Measurements from ENCODE around the gene DHRS1. TPM values are rescaled to one million over a fixed set of nuclear protein-coding genes. Genes with fewer than 3 reads are reported as not detected.

DHRS1 gene
- polyA plus RNA-seq, 2 donors, result 92.6 to 97.6 TPM

DNA sequence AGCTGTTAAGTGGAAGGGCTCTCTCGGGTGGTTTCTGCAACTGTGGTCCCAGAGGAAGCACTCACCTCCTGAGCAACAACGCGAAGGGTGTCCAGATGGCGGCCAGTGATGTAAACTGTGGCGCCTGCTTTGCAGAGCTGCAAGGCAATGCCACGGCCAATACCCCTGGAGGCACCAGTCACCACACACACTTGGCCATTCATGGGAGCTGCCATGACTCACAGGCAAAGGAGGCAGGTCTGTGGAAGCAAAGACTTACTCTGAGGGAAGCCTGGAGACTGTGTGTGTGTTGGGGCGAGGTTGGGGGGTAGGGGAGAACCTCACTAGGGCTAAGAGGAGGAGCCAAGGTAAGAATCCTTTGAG is 707 bp downstream of the DHRS1 start:
- no peaks in the 10 kb centered on the region for H3K27me3 ChIP-seq (ENCODE audit: control insufficient read depth in 1 of 2, insufficient read depth in 2 of 2, low read length in 2 of 2)
- 38 to 40% methylated on average over 7 of the region's 7 CpGs for WGBS, 2 donors
- no peaks in the 10 kb centered on the region for H3K9me3 ChIP-seq (ENCODE audit: control insufficient read depth in 2 of 2, insufficient read depth in 1 of 2, low read depth in 1 of 2, low read length in 1 of 2)
- H3K27ac ChIP-seq (ENCODE audit: low read depth in 2 of 2, low read length in 1 of 2), result peak overlapping the region; percentile 97 to 98
- peaks cover 4 to 10% of the 10 kb centered on the region in 2 donors for H3K4me1 ChIP-seq (ENCODE audit: control insufficient read depth in 2 of 2, insufficient read depth in 2 of 2, low read length in 1 of 2)
- peak overlapping the region; percentile 88 to 89 for H3K4me3 ChIP-seq (ENCODE audit: low read depth in 1 of 2, low read length in 2 of 2)
- H3K36me3 ChIP-seq (ENCODE audit: control insufficient read depth in 2 of 2, insufficient read depth in 2 of 2, low read length in 1 of 2), result peaks cover 12 to 30% of the 10 kb centered on the region in 2 donors

DNA sequence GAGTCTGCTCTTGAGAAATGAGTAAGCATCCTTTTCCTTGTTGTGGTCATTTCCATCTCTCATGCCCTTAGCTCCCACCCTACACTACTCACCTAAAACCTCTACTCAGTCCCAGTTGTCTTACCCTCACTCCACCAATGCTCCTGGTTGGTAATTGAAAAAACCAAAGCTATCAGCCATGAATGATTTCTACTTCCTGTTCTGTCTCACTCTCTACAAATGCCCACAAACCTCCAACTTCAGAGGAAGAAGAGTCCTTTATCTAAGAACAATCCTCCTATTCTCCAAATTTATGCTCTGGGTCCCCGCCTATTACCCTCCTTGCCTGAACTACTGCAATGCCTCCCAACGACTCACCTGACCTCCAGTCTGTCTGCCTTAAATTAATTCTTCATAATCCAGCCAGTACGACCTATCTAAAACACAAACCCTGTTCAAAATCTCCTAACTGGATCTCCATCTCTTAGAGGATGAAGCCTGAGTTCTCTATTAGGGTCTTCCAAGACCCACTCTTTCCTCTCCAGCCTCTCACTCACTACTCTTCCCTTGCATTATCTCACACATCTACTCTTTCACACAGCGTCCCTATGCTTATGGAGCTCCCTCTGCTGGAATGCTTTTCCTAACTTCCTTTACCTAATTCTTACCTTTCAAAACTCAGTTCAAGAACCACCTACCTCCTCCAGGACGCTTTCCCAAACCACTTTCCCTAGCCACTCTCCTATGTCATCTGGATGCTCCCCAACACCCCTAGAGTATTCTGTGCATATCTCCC is 2.2 kb downstream of the DHRS1 start:
- peaks cover 9 to 27% of the 10 kb centered on the region in 2 donors for H3K36me3 ChIP-seq (ENCODE audit: control insufficient read depth in 2 of 2, insufficient read depth in 2 of 2, low read length in 1 of 2)
- H3K9me3 ChIP-seq (ENCODE audit: control insufficient read depth in 2 of 2, insufficient read depth in 1 of 2, low read depth in 1 of 2, low read length in 1 of 2), result no peaks in the 10 kb centered on the region
- peaks cover 4 to 10% of the 10 kb centered on the region in 2 donors for H3K4me1 ChIP-seq (ENCODE audit: control insufficient read depth in 2 of 2, insufficient read depth in 2 of 2, low read length in 1 of 2)
- no peaks in the 10 kb centered on the region for H3K27me3 ChIP-seq (ENCODE audit: control insufficient read depth in 1 of 2, insufficient read depth in 2 of 2, low read length in 2 of 2)
- peak overlapping the region in 1 of 2 donors; percentile 6 for H3K4me3 ChIP-seq (ENCODE audit: low read depth in 1 of 2, low read length in 2 of 2)
- peak overlapping the region; percentile 44 to 74 for H3K27ac ChIP-seq (ENCODE audit: low read depth in 2 of 2, low read length in 1 of 2)
- whole genome bisulfite sequencing, 2 donors, result 38 to 39% methylated on average over 5 of the region's 5 CpGs

DNA sequence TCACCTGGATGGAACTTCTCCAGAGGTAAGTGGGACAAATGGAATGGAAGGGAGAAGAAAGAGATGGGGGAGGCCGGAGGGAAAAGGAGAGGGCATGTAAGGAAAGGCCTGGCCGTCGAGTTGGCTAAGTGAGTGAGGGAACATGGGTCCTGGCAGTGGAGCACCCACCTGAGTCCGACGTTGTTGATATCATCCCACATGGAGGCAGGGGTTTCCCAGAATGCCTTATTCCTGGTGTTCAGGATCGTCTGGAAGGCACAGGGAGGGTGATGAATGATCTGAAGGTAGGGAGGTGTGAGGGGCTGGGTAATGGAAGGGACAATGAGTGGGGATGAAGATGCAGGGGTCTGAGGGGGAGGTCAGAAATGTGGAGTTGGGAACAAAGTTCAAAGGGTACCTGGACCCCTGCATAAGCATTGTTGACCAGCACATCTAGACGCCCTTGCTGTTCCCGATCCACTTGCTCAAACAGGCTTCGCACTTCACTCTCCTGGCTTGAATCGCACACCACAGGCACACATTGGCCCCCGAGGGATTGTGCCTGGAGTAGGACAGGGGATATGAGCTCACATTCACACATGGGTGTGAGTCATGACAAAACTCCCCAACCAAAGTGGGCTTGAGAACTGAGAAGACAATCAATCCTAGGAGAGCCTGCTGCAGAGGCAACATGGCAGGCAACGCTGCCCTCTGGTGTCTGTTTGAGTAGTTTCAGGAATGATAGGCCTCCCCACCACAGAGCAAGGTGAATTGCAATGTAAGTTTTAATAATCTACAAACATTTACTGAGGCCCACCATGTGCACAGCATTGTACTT is 3.0 kb downstream of the DHRS1 start:
- Histone ChIP-seq H3K4me1 (ENCODE audit: control insufficient read depth in 2 of 2, insufficient read depth in 2 of 2, low read length in 1 of 2) (peaks cover 4 to 10% of the 10 kb centered on the region in 2 donors), H3K4me3 (ENCODE audit: low read depth in 1 of 2, low read length in 2 of 2) (no peak overlapping the region), H3K27me3 (ENCODE audit: control insufficient read depth in 1 of 2, insufficient read depth in 2 of 2, low read length in 2 of 2) (no peaks in the 10 kb centered on the region), H3K9me3 (ENCODE audit: control insufficient read depth in 2 of 2, insufficient read depth in 1 of 2, low read depth in 1 of 2, low read length in 1 of 2) (no peaks in the 10 kb centered on the region), H3K36me3 (ENCODE audit: control insufficient read depth in 2 of 2, insufficient read depth in 2 of 2, low read length in 1 of 2) (peaks cover 3 to 28% of the 10 kb centered on the region in 2 donors), H3K27ac (ENCODE audit: low read depth in 2 of 2, low read length in 1 of 2) (peak overlapping the region; percentile 44 to 74)
- WGBS, 2 donors, result 53 to 63% methylated on average over 12 of the region's 12 CpGs

DNA sequence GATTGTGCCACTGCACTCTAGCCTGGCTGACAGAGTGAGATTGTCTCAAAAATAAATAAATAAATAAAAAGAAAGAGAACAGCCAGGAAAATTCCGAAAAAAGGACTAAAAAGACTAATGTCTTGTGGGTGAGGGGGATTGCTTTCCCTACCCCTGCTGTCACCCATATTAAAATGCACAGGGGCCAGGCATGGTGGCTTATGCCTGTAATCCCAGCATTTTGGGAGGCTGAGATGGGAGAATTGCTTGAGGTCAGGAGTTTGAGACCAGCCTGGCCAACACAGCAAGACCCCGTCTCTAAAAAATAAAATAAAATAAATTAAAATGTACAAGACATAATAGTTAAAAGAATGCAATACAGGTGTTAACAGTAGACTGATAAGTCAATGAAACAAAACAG is 6.1 kb downstream of the DHRS1 start:
- H3K4me3 ChIP-seq (ENCODE audit: low read depth in 1 of 2, low read length in 2 of 2), result no peak overlapping the region
- H3K27ac ChIP-seq (ENCODE audit: low read depth in 2 of 2, low read length in 1 of 2), result no peak overlapping the region
- peaks cover 0 to 2% of the 10 kb centered on the region in 2 donors for H3K4me1 ChIP-seq (ENCODE audit: control insufficient read depth in 2 of 2, insufficient read depth in 2 of 2, low read length in 1 of 2)
- peaks cover 15 to 46% of the 10 kb centered on the region in 2 donors for H3K36me3 ChIP-seq (ENCODE audit: control insufficient read depth in 2 of 2, insufficient read depth in 2 of 2, low read length in 1 of 2)
- WGBS, 2 donors, result 93 to 96% methylated on average over 2 of the region's 2 CpGs
- H3K9me3 ChIP-seq (ENCODE audit: control insufficient read depth in 2 of 2, insufficient read depth in 1 of 2, low read depth in 1 of 2, low read length in 1 of 2), result no peaks in the 10 kb centered on the region
- H3K27me3 ChIP-seq (ENCODE audit: control insufficient read depth in 1 of 2, insufficient read depth in 2 of 2, low read length in 2 of 2), result no peaks in the 10 kb centered on the region

DNA sequence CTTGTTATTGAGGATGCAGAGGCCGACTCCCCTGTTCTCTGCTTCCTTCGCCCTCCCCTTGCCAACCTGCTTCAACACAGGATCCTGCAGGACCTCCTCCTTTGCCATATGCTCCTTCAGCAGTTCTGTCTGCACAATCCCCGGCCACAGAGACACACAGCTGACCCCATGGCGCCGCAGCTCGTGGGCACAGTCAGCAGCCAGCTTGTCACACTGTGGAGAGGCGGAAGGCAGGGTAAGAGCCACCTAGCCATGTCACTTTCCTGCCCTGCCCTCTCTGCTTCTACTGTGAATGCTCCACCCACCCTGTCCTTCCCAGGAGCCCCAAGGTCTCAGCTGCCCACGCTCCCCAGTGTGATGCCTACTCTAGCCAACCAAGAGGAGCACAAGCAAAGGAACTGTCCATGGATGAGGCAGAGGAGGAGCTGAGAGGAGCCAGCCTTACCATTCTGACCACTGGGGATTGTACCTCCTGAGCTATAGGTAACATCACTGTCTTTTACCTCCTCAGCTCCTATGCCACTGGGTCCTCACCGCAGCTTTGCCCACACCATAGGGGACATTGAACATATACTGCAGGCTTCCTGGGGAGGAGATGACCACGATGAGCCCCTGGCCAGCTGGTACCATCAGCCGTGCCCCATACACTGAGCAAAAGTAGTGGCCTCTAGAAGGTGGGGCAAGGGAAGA is 7.3 kb downstream of the DHRS1 start:
- H3K27me3 ChIP-seq (ENCODE audit: control insufficient read depth in 1 of 2, insufficient read depth in 2 of 2, low read length in 2 of 2), result no peaks in the 10 kb centered on the region
- H3K27ac ChIP-seq (ENCODE audit: low read depth in 2 of 2, low read length in 1 of 2), result no peak overlapping the region
- 94% methylated on average over 11 of the region's 11 CpGs for WGBS, 2 donors
- H3K4me3 ChIP-seq (ENCODE audit: low read depth in 1 of 2, low read length in 2 of 2), result no peak overlapping the region
- H3K36me3 ChIP-seq (ENCODE audit: control insufficient read depth in 2 of 2, insufficient read depth in 2 of 2, low read length in 1 of 2), result peaks cover 15 to 47% of the 10 kb centered on the region in 2 donors
- peaks cover 0 to 3% of the 10 kb centered on the region in 2 donors for H3K4me1 ChIP-seq (ENCODE audit: control insufficient read depth in 2 of 2, insufficient read depth in 2 of 2, low read length in 1 of 2)
- H3K9me3 ChIP-seq (ENCODE audit: control insufficient read depth in 2 of 2, insufficient read depth in 1 of 2, low read depth in 1 of 2, low read length in 1 of 2), result no peaks in the 10 kb centered on the region

DNA sequence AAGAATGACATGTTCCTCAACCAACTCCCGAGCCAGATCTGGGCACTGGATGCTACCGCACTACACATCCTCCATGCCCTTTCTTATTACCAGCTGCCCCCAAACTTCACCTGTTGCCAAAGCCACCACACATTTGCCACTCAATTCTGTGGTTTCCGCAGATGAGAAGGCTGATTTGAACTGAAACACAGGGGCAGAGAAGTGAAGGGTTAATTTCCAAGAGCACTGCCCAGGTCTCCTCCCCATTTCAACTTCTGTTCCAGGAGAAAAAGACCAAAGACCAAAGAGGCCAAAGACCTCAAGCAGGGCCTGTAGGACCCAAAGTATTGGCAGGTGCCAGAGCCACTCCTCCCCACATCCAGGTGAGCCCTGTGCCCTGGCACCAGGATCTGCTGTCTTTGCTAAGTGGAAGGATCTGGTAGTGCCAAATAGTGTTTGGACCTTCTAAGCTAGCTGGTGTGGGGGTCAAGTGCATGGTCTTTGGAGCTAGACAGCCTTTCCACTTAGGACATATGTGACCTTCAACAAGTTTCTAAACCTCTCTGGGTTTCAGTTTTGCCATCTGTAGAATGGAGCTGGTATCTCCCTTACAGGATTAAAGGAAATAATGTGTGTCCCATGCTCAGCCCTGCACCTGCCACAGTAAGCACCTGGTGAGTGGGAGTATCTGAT is 8.0 kb downstream of the DHRS1 start:
- WGBS, 2 donors, result 88 to 94% methylated on average over 3 of the region's 3 CpGs
- H3K4me3 ChIP-seq (ENCODE audit: low read depth in 1 of 2, low read length in 2 of 2), result no peak overlapping the region
- no peaks in the 10 kb centered on the region for H3K27me3 ChIP-seq (ENCODE audit: control insufficient read depth in 1 of 2, insufficient read depth in 2 of 2, low read length in 2 of 2)
- no peaks in the 10 kb centered on the region for H3K9me3 ChIP-seq (ENCODE audit: control insufficient read depth in 2 of 2, insufficient read depth in 1 of 2, low read depth in 1 of 2, low read length in 1 of 2)
- H3K27ac ChIP-seq (ENCODE audit: low read depth in 2 of 2, low read length in 1 of 2), result no peak overlapping the region
- H3K4me1 ChIP-seq (ENCODE audit: control insufficient read depth in 2 of 2, insufficient read depth in 2 of 2, low read length in 1 of 2), result peaks cover 0 to 3% of the 10 kb centered on the region in 2 donors
- H3K36me3 ChIP-seq (ENCODE audit: control insufficient read depth in 2 of 2, insufficient read depth in 2 of 2, low read length in 1 of 2), result peaks cover 15 to 46% of the 10 kb centered on the region in 2 donors

DNA sequence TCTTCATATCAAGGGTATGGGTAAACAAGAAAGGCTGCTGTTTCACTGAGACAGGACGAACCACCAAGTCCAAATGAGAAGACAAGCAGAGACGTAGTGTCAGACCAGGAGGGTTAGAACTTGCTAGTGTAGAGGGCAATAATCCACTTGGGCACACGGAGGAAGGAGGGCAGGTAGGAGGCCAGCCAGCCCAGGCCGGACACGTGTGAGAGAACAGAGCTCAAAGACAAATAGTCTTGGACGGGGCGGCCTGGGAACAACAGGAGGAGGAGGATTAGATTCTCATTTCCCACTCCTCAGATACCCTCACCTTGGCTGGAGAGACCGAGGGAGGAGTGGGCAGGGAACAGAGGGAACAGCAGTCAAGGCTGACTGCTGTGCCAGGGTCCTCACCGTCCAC is 8.8 kb downstream of the DHRS1 start:
- no peak overlapping the region for H3K27ac ChIP-seq (ENCODE audit: low read depth in 2 of 2, low read length in 1 of 2)
- H3K36me3 ChIP-seq (ENCODE audit: control insufficient read depth in 2 of 2, insufficient read depth in 2 of 2, low read length in 1 of 2), result peaks cover 15 to 37% of the 10 kb centered on the region in 2 donors
- H3K9me3 ChIP-seq (ENCODE audit: control insufficient read depth in 2 of 2, insufficient read depth in 1 of 2, low read depth in 1 of 2, low read length in 1 of 2), result no peaks in the 10 kb centered on the region
- no peak overlapping the region for H3K4me3 ChIP-seq (ENCODE audit: low read depth in 1 of 2, low read length in 2 of 2)
- WGBS, 2 donors, result 84 to 90% methylated on average over 9 of the region's 9 CpGs
- peaks cover 0 to 7% of the 10 kb centered on the region in 2 donors for H3K4me1 ChIP-seq (ENCODE audit: control insufficient read depth in 2 of 2, insufficient read depth in 2 of 2, low read length in 1 of 2)
- no peaks in the 10 kb centered on the region for H3K27me3 ChIP-seq (ENCODE audit: control insufficient read depth in 1 of 2, insufficient read depth in 2 of 2, low read length in 2 of 2)

DNA sequence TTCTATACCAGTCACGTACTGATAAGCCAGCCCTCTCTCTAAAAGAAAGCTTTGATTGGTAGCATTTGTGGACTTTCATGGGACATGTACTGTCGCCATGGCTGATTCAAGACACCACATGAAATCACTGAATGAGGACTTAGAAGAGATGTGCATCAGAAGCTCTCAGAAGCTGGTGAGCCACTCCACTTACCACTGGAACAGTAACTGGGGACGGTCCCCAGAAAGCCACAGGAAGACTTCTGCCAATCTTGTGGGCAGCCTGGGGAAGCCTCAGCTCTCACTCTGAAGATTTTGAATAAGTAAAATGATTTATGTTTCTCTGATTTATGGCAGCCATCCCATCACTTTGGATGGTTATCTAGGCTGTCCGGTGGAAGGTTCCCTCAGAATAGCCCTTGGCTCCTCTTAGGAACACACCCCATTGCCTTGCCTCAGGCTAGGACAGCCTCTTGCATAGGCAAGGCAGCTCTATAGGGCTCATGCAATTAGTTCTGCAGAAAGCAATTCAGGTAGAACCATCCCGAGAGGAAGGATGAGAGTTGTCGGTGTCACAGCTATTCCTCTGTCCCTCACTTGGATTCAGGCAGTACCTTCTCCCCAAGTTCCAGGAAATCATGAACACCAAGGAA is 9.8 kb downstream of the DHRS1 start:
- Histone ChIP-seq H3K4me3 (ENCODE audit: low read depth in 1 of 2, low read length in 2 of 2) (no peak overlapping the region), H3K36me3 (ENCODE audit: control insufficient read depth in 2 of 2, insufficient read depth in 2 of 2, low read length in 1 of 2) (peaks cover 12 to 33% of the 10 kb centered on the region in 2 donors), H3K27ac (ENCODE audit: low read depth in 2 of 2, low read length in 1 of 2) (no peak overlapping the region), H3K4me1 (ENCODE audit: control insufficient read depth in 2 of 2, insufficient read depth in 2 of 2, low read length in 1 of 2) (peaks cover 0 to 9% of the 10 kb centered on the region in 2 donors), H3K9me3 (ENCODE audit: control insufficient read depth in 2 of 2, insufficient read depth in 1 of 2, low read depth in 1 of 2, low read length in 1 of 2) (no peaks in the 10 kb centered on the region), H3K27me3 (ENCODE audit: control insufficient read depth in 1 of 2, insufficient read depth in 2 of 2, low read length in 2 of 2) (no peaks in the 10 kb centered on the region)
- 68 to 70% methylated on average over 6 of the region's 6 CpGs for WGBS, 2 donors
